CD4-positive, alpha-beta T cell treated with Interleukin-17A for 1 hour (primary cell): ENCODE results near the gene HHATL.

Experiments
- DNase-seq: peaks from one replicate; pipeline ENCODE4 v3.0.0-alpha.2; 2020

HHATL gene

GRCh38 chr3:42682301-42683070, 20.1 kb downstream of the HHATL start:
- no peak for DNase-seq

DNA sequence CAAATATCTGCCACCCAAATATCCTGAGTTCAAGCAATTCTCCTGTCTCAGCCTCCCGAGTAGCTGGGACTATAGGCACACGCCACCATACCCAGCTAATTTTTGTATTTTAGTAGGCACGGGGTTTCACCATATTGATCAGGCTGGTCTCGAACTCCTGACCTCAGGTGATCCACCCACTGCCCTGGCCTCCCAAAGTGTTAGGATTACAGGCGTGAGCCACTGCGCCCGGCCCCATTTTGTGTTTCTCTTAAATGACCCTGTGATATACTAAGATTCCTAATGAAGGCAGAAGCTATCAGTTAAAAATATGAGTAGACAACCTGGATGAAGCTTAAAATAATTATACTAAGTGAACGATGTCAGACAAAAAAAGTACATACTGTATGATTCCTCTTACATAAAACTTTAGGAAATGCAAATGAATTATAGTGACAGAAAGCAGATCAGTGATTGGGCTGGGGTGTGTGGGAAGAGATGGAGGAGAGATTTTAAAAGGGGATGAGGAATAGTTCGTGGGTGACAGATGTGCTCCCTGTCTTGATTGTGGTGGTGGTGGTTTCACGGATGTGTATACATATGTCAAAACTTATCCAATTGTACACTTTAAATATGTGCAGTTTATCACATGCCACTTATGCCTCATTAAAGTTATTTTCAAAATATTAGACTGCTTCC, 21.1 kb downstream of the HHATL start:
- no peak for DNase-seq

DNA sequence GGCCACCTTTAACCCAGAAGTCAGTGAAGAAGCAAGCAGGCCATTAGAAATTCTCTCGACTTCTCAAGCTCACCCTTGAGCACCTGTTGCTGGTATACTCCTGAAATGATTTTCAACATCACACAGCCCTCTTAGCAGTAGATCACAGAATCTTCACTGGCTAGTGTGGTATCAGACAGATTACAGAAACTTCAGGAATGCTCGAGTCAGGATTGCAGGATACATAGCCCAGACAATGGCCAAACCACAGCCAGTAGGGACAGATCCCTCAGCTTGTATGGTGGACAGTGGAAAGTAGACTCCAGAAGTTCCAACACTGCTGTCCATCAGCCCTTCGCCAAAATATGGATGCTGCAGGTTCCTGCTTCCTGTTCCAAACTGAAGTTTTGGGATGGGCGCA, 21.8 kb downstream of the HHATL start:
- no peak for DNase-seq

DNA sequence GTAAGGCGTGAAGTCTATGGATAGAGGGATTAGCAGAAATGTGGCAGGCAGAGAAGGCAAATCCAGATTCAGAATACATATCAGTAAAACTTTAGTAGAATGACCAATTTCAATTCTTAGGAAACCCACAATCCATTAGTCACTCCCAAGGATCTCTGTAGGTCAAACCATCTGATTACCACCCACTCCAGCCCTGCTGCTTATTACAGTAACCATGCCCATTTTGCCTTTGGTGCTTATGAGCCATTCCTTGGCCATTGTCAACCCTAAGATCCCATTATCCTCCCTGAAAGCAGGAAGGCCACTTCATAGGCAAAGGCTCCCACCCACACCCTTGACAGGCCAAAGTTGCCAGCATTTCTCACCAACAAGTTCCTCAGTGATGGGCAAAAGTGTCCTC, 22.3 kb downstream of the HHATL start:
- no peak for DNase-seq

- DNase-seq = no peak
Measured at GRCh38 chr3:42678447-42678846, 24.2 kb downstream of the HHATL start.

DNA sequence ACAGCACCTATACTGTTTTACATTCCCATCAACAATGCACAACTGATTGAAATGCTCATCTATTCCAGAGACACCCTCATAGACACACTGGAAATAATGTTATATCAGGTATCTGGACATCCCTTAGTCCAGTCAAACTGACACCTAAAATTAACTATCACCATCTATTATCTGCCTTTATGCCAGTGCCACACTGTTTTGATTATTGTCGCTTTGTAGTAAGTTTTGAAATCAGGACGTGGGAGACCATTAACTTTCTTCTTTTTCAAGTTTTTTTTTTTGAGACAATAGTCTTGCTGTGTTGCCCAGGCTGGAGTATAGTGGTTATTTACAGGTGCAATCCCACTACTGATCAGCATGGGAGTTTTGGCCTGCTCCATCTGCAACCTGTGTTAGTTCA, 26.7 kb downstream of the HHATL start:
- no peak for DNase-seq

GRCh38 chr3:42674146-42674545, 28.5 kb downstream of the HHATL start:
- DNase-seq = no peak

GRCh38 chr3:42673082-42673481, 29.5 kb downstream of the HHATL start:
- no peak for DNase-seq

DNA sequence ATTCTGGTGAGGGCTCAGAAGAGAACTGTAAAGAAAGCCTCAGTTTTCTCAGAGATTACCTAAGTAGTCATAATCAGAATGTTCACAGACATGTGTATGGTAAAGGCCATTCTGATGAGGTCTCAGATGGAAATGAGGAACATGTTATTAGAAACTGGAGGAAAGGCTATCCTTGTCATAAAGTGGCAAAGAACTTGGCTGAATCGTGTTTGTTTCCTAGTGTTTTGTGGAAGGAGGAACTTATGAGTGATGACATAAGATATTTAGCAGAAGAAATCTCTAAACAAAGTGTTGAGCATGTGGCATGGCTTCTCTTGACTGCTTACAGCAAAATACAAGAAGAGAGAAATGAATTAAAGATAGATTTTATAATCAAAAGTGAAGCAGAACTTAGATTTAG, 30.1 kb downstream of the HHATL start:
- no peak for DNase-seq

GRCh38 chr3:42670670-42671069, 31.9 kb downstream of the HHATL start:
- no peak for DNase-seq

GRCh38 chr3:42670051-42670576, 32.5 kb downstream of the HHATL start:
- no peak for DNase-seq

DNA sequence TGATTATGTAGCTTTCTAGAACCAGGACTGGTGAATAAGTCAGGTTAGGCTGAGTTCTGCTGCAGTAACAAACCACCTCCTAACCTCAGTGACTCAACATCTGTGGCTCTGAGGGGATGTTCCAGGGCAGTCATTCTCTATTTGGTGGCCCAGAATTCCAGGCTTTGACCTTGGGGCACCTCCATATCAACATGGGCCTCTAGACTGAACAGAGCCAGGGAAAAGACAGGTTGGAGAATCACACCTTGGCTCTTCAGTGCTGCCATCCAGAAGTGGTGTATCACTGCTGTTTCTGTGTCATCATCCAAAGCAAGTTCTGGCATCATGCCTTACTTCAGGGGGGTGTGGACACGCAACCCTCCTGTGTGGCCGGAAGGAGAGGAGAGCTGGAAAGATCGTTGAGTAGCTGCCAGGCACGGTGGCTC, 33.8 kb downstream of the HHATL start:
- DNase-seq = no peak

GRCh38 chr3:42668413-42668760, 34.2 kb downstream of the HHATL start:
- no peak for DNase-seq

DNA sequence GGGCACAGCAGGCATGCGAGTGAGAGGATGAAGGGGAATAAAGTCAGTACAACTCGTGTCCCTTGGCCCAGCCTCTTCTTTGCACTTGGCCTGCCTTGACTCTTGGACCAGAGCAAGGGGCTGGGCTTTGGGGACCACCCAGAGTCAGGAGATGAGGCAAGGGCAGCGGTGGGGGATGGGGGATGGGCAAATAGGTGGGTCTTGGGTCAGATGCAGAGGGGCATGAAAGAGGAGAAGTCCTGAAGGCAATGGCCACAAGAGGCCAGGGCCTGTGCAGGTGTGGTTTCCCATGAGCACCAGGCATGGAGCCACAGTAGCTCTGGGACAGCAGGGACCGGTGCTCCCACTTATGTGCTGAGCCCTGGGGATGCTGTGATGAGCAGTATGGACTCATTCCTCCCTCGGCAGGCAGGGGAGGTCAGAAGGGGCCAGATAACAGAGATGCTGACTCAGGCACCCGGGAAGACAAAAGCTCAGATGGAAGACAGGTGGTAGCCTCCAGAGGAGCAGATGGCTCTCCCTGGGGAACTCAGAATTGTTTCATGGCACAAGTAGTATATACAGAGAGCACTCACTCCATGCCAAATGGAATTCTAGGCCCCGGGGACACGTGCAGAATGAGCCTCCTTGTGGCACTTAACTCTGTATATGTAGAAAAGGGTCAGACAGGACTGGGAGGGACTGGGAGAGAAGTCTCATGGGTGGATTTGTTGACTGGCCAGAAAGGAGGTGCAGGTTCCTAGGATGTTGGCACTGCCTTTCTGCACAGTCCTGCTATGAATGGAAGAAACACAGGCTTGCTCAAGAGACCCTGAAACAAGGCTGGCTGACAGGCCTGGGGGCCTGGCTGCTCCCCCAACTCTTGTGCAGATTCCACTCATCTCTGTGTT, 34.8 kb downstream of the HHATL start:
- DNase-seq = no peak

DNA sequence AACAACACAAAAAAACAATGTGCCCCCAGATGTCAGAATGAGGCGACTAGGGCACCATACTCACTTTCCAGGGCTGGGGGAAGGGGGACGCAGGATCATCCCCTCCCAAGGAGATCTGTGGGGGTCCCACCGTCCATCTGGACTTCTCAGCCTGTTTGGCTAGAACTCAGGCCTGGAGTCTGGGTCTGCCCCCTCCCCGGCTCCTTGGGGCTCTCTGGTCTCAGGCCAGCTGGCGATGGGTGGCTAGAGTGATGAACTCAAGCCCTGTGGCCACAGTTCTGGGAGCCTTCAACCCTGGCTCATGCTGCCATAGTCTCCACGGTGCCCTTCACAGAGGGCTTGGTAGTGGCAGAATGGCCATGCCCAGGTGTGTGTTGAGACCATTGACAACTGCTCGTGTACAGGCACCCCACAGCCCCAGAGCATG, 35.5 kb downstream of the HHATL start:
- no peak for DNase-seq

DNA sequence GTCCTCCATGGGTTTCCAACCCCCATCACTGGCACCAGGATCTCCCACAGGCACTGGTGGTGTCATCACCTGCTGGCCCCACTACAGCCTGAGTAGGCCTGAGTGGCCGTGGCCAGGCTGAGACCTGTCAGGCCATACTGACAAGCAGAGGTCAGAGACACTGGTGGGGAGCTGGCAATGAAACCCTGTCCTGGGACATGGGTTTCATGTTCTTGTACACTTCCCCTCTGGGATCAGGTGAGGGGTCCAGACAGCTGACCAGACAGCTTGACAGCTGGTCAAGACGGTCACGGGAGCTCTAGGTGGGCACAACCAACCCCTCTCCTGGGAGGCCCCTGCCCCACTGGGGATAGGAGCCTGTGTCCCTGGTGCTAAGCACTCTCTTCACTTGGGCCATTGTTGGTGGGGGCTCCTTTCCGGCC, 36.0 kb downstream of the HHATL start:
- DNase-seq = no peak

GRCh38 chr3:42666022-42666421, 36.6 kb downstream of the HHATL start:
- DNase-seq = no peak

DNA sequence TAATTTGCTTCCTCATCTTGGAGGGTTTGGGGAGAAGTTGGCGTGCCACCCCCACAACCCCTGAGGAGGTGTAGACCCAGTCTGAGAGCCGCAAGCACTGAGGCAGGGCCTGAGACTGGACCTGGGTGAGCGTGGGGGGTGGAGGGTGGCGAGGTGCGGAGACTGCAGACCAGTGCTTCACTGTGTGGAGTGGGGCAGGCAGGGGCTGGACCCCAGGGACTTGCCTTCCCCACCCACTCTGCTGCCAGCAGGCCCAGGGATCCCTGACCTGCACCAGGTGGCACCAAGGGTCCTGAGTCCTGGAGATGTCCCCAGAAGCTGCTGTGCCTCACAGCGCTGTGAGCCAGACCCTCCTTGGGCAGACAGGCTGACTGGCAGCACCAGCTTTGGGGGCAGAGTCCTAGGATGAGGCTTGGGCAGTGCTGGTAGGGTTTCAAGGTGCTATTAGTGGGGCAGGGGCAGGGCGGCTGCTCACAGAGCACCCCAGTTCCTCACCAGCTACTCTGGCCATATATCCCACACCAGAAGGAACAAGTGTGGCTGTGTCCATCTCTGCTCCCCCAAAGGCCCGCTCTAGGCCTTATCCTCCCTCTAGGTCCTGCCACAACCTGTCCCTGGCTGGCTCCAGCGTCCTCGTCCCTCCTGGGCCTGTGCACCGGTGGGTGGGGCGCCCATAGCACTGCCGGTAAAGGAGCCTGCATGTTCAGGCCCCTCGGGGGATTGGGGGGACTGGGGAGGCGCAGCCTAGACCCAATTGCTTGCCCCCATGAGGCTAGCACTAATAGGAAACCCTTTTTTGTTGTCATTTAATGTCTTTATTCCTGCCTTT, 37.3 kb downstream of the HHATL start:
- DNase-seq = no peak

DNA sequence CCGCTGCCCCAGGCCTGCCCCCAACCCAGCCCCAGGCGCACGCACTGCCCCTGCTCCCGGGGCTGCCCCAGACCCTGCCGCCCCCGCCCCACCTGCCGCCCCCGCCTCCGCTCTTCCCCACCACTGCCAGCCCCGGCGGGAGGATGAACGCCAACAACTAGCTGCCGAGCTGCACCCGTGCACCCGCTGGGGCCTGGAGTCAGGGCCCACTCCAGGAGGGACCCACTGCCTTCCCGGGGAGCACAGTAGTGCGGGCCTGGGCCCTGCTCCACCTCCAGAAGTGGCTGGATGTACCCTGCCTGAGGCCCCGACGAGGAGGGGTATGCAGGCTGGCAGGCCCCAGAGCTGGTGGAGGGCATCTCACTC, 38.2 kb downstream of the HHATL start:
- no peak for DNase-seq

DNA sequence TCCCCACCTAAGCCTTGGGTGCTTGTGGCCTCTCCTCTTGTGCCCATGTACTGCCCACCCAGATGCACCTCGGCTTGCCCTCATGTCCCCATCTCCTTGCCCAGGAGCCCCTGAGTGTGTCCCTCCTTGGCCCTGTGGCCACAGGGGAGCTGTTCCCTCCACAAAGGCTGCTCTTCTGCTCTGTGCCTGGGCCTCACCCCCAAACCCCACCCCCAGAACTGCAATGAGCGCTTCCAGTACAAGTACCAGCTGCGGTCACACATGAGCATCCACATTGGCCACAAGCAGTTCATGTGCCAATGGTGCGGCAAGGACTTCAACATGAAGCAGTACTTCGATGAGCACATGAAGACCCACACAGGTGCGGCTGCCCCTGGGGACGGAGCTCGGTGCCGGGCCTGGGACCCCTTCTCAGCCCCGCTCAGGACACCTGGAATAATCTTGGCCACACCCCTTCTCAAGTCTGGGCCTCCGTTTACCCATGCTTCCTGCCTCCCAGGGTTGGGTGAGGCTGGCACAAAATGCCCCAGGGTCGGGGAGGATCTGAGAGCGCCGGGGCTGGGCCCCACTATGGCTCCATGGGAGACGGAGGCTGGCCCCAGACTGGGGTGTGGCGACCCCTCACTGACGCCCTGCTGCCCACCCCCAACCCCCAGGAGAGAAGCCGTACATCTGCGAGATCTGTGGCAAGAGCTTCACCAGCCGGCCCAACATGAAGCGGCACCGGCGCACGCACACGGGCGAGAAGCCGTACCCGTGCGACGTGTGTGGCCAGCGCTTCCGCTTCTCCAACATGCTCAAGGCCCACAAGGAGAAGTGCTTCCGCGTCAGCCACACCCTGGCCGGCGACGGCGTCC, 38.8 kb downstream of the HHATL start:
- DNase-seq = no peak

GRCh38 chr3:42662813-42663535, 39.6 kb downstream of the HHATL start:
- DNase-seq = no peak
